GM12872 (cell line): Measurements from ENCODE around the gene C1QTNF12.

Experiments used
- CTCF ChIP-seq: IDR thresholded peaks from 3 replicates; pipeline ENCODE4 v1.5.1; 2011; ENCODE audit warnings: low read depth, mild to moderate bottlenecking, low read length, moderate library complexity; ENCODE audit not compliant: insufficient read depth

The C1QTNF12 gene

GRCh38 chr1:1260843-1261560, 14.5 kb upstream of the C1QTNF12 start:
- no peak for TF ChIP-seq CTCF

GRCh38 chr1:1259951-1260600, 13.6 kb upstream of the C1QTNF12 start:
- no peak for TF ChIP-seq CTCF

GRCh38 chr1:1259540-1259939, 13.0 kb upstream of the C1QTNF12 start:
- TF ChIP-seq CTCF = no peak

- no peak for TF ChIP-seq CTCF
Measured at GRCh38 chr1:1259119-1259488, 12.6 kb upstream of the C1QTNF12 start.

- no peak for TF ChIP-seq CTCF
Measured at GRCh38 chr1:1256956-1257871, 10.7 kb upstream of the C1QTNF12 start.

- no peak for TF ChIP-seq CTCF
Measured at GRCh38 chr1:1255611-1256010, 9.1 kb upstream of the C1QTNF12 start.

GRCh38 chr1:1255078-1255477, 8.6 kb upstream of the C1QTNF12 start:
- TF ChIP-seq CTCF = no peak
